Measurements from ENCODE around the gene OPHN1. TPM values are rescaled to one million over a fixed set of nuclear protein-coding genes. Genes with fewer than 3 reads are reported as not detected.

Gene OPHN1
- total RNA-seq, 1 donor from 2014 or later: 3.7 TPM

GRCh38 chrX:68440442-68440841 lies 7.1 kb upstream of the OPHN1 start:
- TF ChIP-seq CTCF (conservative IDR thresholded peaks at IDR 0.05; ENCODE audit: low read depth, low read length): no peak
- DNase-seq (ENCODE audit: low read depth): no peak
- no peak overlapping the region for H3K4me3 ChIP-seq (ENCODE audit: low read depth, low read length)

GRCh38 chrX:68439341-68439740 lies 6.0 kb upstream of the OPHN1 start:
- no peak for DNase-seq (ENCODE audit: low read depth)
- H3K4me3 ChIP-seq (ENCODE audit: low read depth, low read length): no peak overlapping the region
- no peak for TF ChIP-seq CTCF (conservative IDR thresholded peaks at IDR 0.05; ENCODE audit: low read depth, low read length)

- DNase-seq (ENCODE audit: low read depth): no peak
- no peak overlapping the region for H3K4me3 ChIP-seq (ENCODE audit: low read depth, low read length)
- TF ChIP-seq CTCF (conservative IDR thresholded peaks at IDR 0.05; ENCODE audit: low read depth, low read length): no peak
Measured at GRCh38 chrX:68438575-68438974, 5.3 kb upstream of the OPHN1 start.

GRCh38 chrX:68433981-68434299 lies 645 bp upstream of the OPHN1 start:
- peak overlapping the region; percentile 73 for H3K4me3 ChIP-seq (ENCODE audit: low read depth, low read length)
- DNase-seq (ENCODE audit: low read depth): no peak
- TF ChIP-seq CTCF (conservative IDR thresholded peaks at IDR 0.05; ENCODE audit: low read depth, low read length): no peak

- no peak for DNase-seq (ENCODE audit: low read depth)
Measured at GRCh38 chrX:68432648-68433047, 647 bp downstream of the OPHN1 start.

GRCh38 chrX:68431836-68432235 lies 1.5 kb downstream of the OPHN1 start:
- no peak for DNase-seq (ENCODE audit: low read depth)
- TF ChIP-seq CTCF (conservative IDR thresholded peaks at IDR 0.05; ENCODE audit: low read depth, low read length): no peak
- no peak overlapping the region for H3K4me3 ChIP-seq (ENCODE audit: low read depth, low read length)

More at GRCh38 chrX:68432648-68433047, 647 bp downstream of the OPHN1 start:
- peak overlapping the region; percentile 73 for H3K4me3 ChIP-seq (ENCODE audit: low read depth, low read length)
- TF ChIP-seq CTCF (conservative IDR thresholded peaks at IDR 0.05; ENCODE audit: low read depth, low read length): no peak

GRCh38 chrX:68429216-68429615 lies 4.1 kb downstream of the OPHN1 start:
- DNase-seq (ENCODE audit: low read depth): no peak
- TF ChIP-seq CTCF (conservative IDR thresholded peaks at IDR 0.05; ENCODE audit: low read depth, low read length): no peak
- no peak overlapping the region for H3K4me3 ChIP-seq (ENCODE audit: low read depth, low read length)

Data from epithelial cell of proximal tubule (primary cell).